ENCODE measurements around the gene IL22RA2. TPM values are rescaled to one million over a fixed set of nuclear protein-coding genes. Genes with fewer than 3 reads are reported as not detected.

Gene IL22RA2
- total RNA-seq, 2 experiments from 2014 or later, result not detected

- POLR2A ChIA-PET, result interaction anchor here (0.6 kb wide), 1 partner anchor 315 kb away, joined by 4 read pairs; no protein-coding TSS in a partner anchor
- DNase-seq, result no peak
- Mint-ChIP-seq H3K9me3 (peaks cover 7% of the 10 kb centered on the region), H3K27ac (no peak overlapping the region), H3K27me3 (peaks cover 9% of the 10 kb centered on the region), H3K4me1 (peaks cover 2% of the 10 kb centered on the region), H3K36me3 (peaks cover 20% of the 10 kb centered on the region), H3K4me3 (no peak overlapping the region)
- no peak for ATAC-seq (ENCODE audit: low read depth)
Observed at GRCh38 chr6:137150072-137150471, 23.4 kb downstream of the IL22RA2 start.

DNA sequence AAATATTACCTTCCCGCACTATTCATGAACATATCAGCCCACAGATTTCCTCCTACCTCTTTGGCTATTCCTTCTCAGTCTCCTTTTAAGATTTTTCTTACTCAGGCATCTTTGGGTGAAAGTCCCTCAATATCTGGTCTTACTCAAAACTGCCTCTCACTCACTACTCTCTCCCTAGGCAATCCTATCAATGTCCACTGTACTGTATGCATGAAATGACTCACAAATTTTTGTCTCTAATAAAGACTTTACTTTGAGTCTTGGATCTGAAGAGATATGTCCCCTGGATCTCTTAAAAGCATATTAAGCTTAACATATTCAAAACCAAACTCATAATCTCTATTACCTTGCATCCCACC lies 24.4 kb downstream of the IL22RA2 start:
- H3K36me3 Mint-ChIP-seq, result peaks cover 18% of the 10 kb centered on the region
- DNase-seq, result no peak
- H3K4me3 Mint-ChIP-seq, result no peak overlapping the region
- no peaks in the 10 kb centered on the region for H3K4me1 Mint-ChIP-seq
- no peak overlapping the region for H3K27ac Mint-ChIP-seq
- peaks cover 17% of the 10 kb centered on the region for H3K27me3 Mint-ChIP-seq
- H3K9me3 Mint-ChIP-seq, result peaks cover 5% of the 10 kb centered on the region
- POLR2A ChIA-PET, result no interaction called here
- no peak for ATAC-seq (ENCODE audit: low read depth)

- Mint-ChIP-seq H3K4me3 (no peak overlapping the region), H3K27ac (no peak overlapping the region), H3K4me1 (no peaks in the 10 kb centered on the region), H3K9me3 (peaks cover 5% of the 10 kb centered on the region), H3K36me3 (peaks cover 16% of the 10 kb centered on the region), H3K27me3 (peaks cover 18% of the 10 kb centered on the region)
- DNase-seq, result no peak
- ATAC-seq (ENCODE audit: low read depth), result no peak
- POLR2A ChIA-PET, result no interaction called here
Observed at GRCh38 chr6:137148306-137149034, 25.0 kb downstream of the IL22RA2 start.

- no peak overlapping the region for H3K4me3 Mint-ChIP-seq
- no peaks in the 10 kb centered on the region for H3K4me1 Mint-ChIP-seq
- no peak for ATAC-seq (ENCODE audit: low read depth)
- H3K36me3 Mint-ChIP-seq, result peaks cover 10% of the 10 kb centered on the region
- peaks cover 3% of the 10 kb centered on the region for H3K9me3 Mint-ChIP-seq
- no peak for DNase-seq
- POLR2A ChIA-PET, result no interaction called here
- H3K27me3 Mint-ChIP-seq, result peaks cover 18% of the 10 kb centered on the region
- H3K27ac Mint-ChIP-seq, result no peak overlapping the region
Observed at GRCh38 chr6:137147195-137147594, 26.2 kb downstream of the IL22RA2 start.

- Mint-ChIP-seq H3K27me3 (peaks cover 16% of the 10 kb centered on the region), H3K4me3 (no peak overlapping the region), H3K9me3 (no peaks in the 10 kb centered on the region), H3K36me3 (peaks cover 6% of the 10 kb centered on the region), H3K27ac (no peak overlapping the region), H3K4me1 (no peaks in the 10 kb centered on the region)
- ATAC-seq (ENCODE audit: low read depth) (no peak), DNase-seq (no peak)
- POLR2A ChIA-PET, result no interaction called here
Observed at GRCh38 chr6:137146206-137146605, 27.2 kb downstream of the IL22RA2 start.

DNA sequence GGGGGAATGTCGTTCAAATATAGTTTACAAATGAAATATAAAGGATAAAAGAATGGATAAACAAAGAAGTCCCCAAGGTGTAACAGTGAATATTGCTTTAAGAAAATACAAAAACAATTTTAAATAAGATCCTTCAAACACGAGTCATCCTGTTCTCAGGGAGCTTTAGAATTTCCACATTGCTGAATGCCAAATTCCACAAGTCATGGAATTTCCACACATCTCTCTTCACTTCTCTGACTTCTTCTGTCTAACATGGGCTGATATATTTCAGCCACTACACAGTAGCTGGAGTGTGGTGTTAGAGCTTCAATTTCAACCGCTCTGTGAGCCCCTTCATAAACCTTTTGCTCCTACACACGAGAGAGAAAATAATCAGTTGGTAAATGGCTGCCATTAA lies 28.0 kb downstream of the IL22RA2 start:
- no peak overlapping the region for H3K4me3 Mint-ChIP-seq
- ATAC-seq (ENCODE audit: low read depth), result no peak
- no peak for DNase-seq
- H3K27ac Mint-ChIP-seq, result no peak overlapping the region
- H3K4me1 Mint-ChIP-seq, result no peaks in the 10 kb centered on the region
- POLR2A ChIA-PET, result no interaction called here
- H3K9me3 Mint-ChIP-seq, result no peaks in the 10 kb centered on the region
- H3K36me3 Mint-ChIP-seq, result peaks cover 2% of the 10 kb centered on the region
- H3K27me3 Mint-ChIP-seq, result peaks cover 16% of the 10 kb centered on the region

DNA sequence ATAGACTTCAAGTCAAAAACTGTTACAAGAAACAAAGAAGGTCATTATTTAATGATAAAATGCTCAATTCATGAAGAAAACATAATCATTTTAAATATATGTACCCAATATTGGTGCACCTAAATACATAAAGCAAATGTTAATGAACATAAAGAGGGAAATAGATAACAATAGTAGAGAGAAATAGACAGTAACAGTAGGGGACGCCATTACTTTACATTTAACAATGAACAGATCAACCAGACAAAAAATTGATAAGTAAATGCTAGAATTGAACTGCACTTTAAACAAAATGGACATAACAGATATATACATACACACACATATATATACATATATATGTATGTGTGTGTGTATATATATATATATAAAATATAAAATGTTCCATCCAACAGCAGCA lies 37.4 kb downstream of the IL22RA2 start:
- Mint-ChIP-seq H3K9me3 (peaks cover 2% of the 10 kb centered on the region), H3K4me1 (no peaks in the 10 kb centered on the region), H3K36me3 (peaks cover 4% of the 10 kb centered on the region), H3K27me3 (peaks cover 46% of the 10 kb centered on the region), H3K4me3 (no peak overlapping the region), H3K27ac (no peak overlapping the region)
- DNase-seq, result no peak
- no peak for ATAC-seq (ENCODE audit: low read depth)
- POLR2A ChIA-PET, result no interaction called here

GRCh38 chr6:137134483-137134882 lies 39.0 kb downstream of the IL22RA2 start:
- H3K27me3 Mint-ChIP-seq, result peaks cover 44% of the 10 kb centered on the region
- H3K27ac Mint-ChIP-seq, result no peak overlapping the region
- POLR2A ChIA-PET, result no interaction called here
- no peaks in the 10 kb centered on the region for H3K4me1 Mint-ChIP-seq
- ATAC-seq (ENCODE audit: low read depth), result no peak
- DNase-seq, result no peak
- H3K9me3 Mint-ChIP-seq, result peaks cover 2% of the 10 kb centered on the region
- peaks cover 4% of the 10 kb centered on the region for H3K36me3 Mint-ChIP-seq
- H3K4me3 Mint-ChIP-seq, result no peak overlapping the region

DNA sequence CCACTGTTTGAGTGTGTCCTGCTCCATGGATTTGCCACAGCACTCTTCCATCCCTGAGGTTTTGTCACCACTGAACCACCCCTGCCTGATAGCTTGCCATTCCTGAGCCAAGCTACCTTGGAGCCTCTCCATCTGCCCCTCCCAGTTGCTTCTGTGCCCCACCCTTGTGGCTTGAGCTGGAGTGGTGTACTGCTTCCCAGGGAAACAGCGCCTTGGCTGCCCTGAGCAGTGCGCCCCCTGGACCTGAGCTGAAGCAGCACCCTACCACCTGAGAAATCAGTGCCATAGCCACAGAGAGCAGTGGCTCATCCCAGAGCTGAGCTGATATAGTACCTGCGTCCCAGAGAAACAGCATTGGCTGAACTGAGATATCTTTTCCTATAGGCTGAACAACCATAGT lies 40.3 kb downstream of the IL22RA2 start:
- POLR2A ChIA-PET, result no interaction called here
- Mint-ChIP-seq H3K4me1 (no peaks in the 10 kb centered on the region), H3K4me3 (no peak overlapping the region), H3K27me3 (peaks cover 42% of the 10 kb centered on the region), H3K36me3 (peaks cover 6% of the 10 kb centered on the region), H3K9me3 (peaks cover 7% of the 10 kb centered on the region), H3K27ac (no peak overlapping the region)
- ATAC-seq (ENCODE audit: low read depth) (no peak), DNase-seq (no peak)

DNA sequence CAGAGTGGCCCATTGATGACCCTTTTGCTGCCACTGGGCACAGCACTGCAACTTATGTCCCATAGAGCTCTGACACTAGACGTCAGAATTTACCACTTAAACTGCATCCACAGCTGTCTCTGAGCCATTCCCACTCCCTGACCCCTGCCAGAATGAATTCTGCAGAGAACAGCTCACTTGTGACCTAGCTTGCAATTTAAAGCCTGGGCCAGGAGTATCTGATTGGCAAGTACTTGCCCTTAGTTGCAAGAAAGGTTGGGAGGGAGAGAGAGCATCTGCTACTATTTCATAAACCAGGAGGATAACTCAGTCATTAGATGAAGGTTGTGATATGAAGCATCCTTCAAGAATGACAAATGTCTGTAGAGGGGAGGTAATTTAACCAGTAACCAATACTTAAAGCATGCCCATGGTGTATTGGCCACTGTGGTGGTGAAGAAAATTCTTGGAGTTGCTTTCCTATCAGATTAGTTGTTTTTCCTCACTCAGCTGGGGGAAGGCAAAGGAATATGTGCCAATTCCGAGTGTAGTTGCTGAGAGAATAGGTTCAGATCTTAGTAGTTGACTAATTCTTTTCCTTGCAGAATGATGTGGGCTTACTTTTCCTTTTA lies 46.5 kb downstream of the IL22RA2 start:
- POLR2A ChIA-PET, result no interaction called here
- peaks cover 11% of the 10 kb centered on the region for H3K9me3 Mint-ChIP-seq
- H3K36me3 Mint-ChIP-seq, result peaks cover 7% of the 10 kb centered on the region
- ATAC-seq (ENCODE audit: low read depth) (no peak), DNase-seq (no peak)
- no peak overlapping the region for H3K4me3 Mint-ChIP-seq
- H3K27me3 Mint-ChIP-seq, result peaks cover 24% of the 10 kb centered on the region
- H3K4me1 Mint-ChIP-seq, result no peaks in the 10 kb centered on the region
- H3K27ac Mint-ChIP-seq, result no peak overlapping the region

DNA sequence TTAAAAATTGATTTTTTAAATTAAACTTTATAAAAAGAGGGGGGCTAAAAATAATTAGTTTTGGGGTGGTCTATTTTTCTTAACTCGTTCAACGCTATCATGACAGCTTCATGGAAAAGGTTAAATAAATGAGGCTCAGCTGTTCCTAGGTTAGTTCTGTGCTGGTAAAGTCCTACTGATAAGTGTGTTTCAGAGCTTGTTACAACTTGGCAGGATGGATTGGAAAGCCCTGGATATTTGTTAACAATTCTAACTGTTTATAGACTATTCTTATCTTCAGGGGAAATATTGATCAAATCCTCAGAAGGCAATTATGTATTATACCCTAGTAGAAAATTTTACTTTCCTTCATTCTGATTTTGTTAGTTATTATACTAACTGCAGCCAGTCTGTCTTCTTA lies 50.4 kb downstream of the IL22RA2 start:
- no peak for ATAC-seq (ENCODE audit: low read depth)
- H3K27ac Mint-ChIP-seq, result no peak overlapping the region
- no peak overlapping the region for H3K4me3 Mint-ChIP-seq
- H3K36me3 Mint-ChIP-seq, result peaks cover 2% of the 10 kb centered on the region
- peaks cover 2% of the 10 kb centered on the region for H3K27me3 Mint-ChIP-seq
- POLR2A ChIA-PET, result no interaction called here
- H3K9me3 Mint-ChIP-seq, result peaks cover 16% of the 10 kb centered on the region
- H3K4me1 Mint-ChIP-seq, result peaks cover 3% of the 10 kb centered on the region
- no peak for DNase-seq

GRCh38 chr6:137122612-137123011 lies 50.8 kb downstream of the IL22RA2 start:
- POLR2A ChIA-PET, result no interaction called here
- no peak for ATAC-seq (ENCODE audit: low read depth)
- H3K36me3 Mint-ChIP-seq, result peaks cover 2% of the 10 kb centered on the region

GRCh38 chr6:137121401-137121997 lies 51.9 kb downstream of the IL22RA2 start:
- DNase-seq (no peak), ATAC-seq (ENCODE audit: low read depth) (no peak)
- peaks cover 25% of the 10 kb centered on the region for H3K9me3 Mint-ChIP-seq
- peaks cover 3% of the 10 kb centered on the region for H3K4me1 Mint-ChIP-seq
- no peak overlapping the region for H3K27ac Mint-ChIP-seq
- H3K4me3 Mint-ChIP-seq, result no peak overlapping the region
- H3K27me3 Mint-ChIP-seq, result peaks cover 4% of the 10 kb centered on the region
- peaks cover 3% of the 10 kb centered on the region for H3K36me3 Mint-ChIP-seq
- POLR2A ChIA-PET, result no interaction called here

More at GRCh38 chr6:137122612-137123011, 50.8 kb downstream of the IL22RA2 start:
- Mint-ChIP-seq H3K4me3 (no peak overlapping the region), H3K27ac (no peak overlapping the region), H3K9me3 (peaks cover 21% of the 10 kb centered on the region), H3K27me3 (peaks cover 4% of the 10 kb centered on the region), H3K4me1 (peaks cover 3% of the 10 kb centered on the region)
- no peak for DNase-seq

GRCh38 chr6:137120748-137121147 lies 52.7 kb downstream of the IL22RA2 start:
- H3K27me3 Mint-ChIP-seq, result peaks cover 2% of the 10 kb centered on the region
- H3K36me3 Mint-ChIP-seq, result peaks cover 3% of the 10 kb centered on the region
- H3K4me3 Mint-ChIP-seq, result no peak overlapping the region
- H3K9me3 Mint-ChIP-seq, result peaks cover 23% of the 10 kb centered on the region
- no peak overlapping the region for H3K27ac Mint-ChIP-seq
- peaks cover 3% of the 10 kb centered on the region for H3K4me1 Mint-ChIP-seq
- POLR2A ChIA-PET, result no interaction called here
- ATAC-seq (ENCODE audit: low read depth), result no peak
- DNase-seq, result no peak
